Naive thymus-derived CD4-positive, alpha-beta T cell (primary cell): ENCODE measurements around the gene ATG13. TPM values are rescaled to one million over a fixed set of nuclear protein-coding genes. Genes with fewer than 3 reads are reported as not detected.

Experiments
- ATAC-seq: fragments of 150-1000 bp; cut with Tn5 transposase; 2 replicates; pipeline ENCODE4 v1.10.0; 2021; ENCODE audit warnings: mild to moderate bottlenecking, moderate library complexity
- CTCF ChIA-PET: fragments of 350-600 bp; sonication (Branson Sonifier 250); formaldehyde crosslinking; loops from one replicate; lab custom pipeline; 2021; ENCODE audit warnings: antibody characterized with exemption; lab: Charles Lee
- POLR2A ChIA-PET: fragments of 350-600 bp; sonication (Branson Sonifier 250); formaldehyde crosslinking; loops from one replicate; lab custom pipeline; 2021; ENCODE audit warnings: antibody characterized with exemption, inconsistent platforms; lab: Charles Lee
- DNase-seq, 9 donors: peaks; one replicate each; pipeline versions ENCODE4 v3.0.0 to v3.0.0-alpha.2; 2020 to 2022; ENCODE audit warnings: mixed read lengths in 1 of 9
- H3K27ac ChIP-seq: one replicate; pipeline ENCODE4 v1.7.0; 2013; ENCODE audit warnings: mild to moderate bottlenecking, low read depth, low read length, moderate library complexity
- H3K27me3 ChIP-seq, 2 donors: one replicate each; pipeline ENCODE4 v1.7.0; 2013; ENCODE audit warnings: low read length in 2 of 2, mild to moderate bottlenecking in 2 of 2, moderate library complexity in 2 of 2; ENCODE audit not compliant: control insufficient read depth in 2 of 2, insufficient read depth in 2 of 2
- H3K36me3 ChIP-seq, 3 experiments: 1 replicate in 2 of 3; 2 replicates in 1 of 3; pipeline ENCODE4 v1.7.0; 2013; ENCODE audit warnings: low read length in 3 of 3, mild to moderate bottlenecking in 3 of 3, moderate library complexity in 1 of 3; ENCODE audit not compliant: insufficient read depth in 3 of 3, control insufficient read depth in 2 of 3
- H3K4me1 ChIP-seq, 2 donors: one replicate each; pipeline ENCODE4 v1.7.0; 2013; ENCODE audit warnings: low read length in 2 of 2, mild to moderate bottlenecking in 2 of 2, moderate library complexity in 1 of 2; ENCODE audit not compliant: control insufficient read depth in 2 of 2, insufficient read depth in 2 of 2
- H3K4me3 ChIP-seq: 2 replicates; pipeline ENCODE4 v1.7.0; 2013; ENCODE audit warnings: mild to moderate bottlenecking, low read length
- H3K9me3 ChIP-seq, 3 experiments: 1 replicate in 2 of 3; 2 replicates in 1 of 3; pipeline ENCODE4 v1.7.0; 2013; ENCODE audit warnings: low read length in 3 of 3; ENCODE audit not compliant: control insufficient read depth in 2 of 3
- H3K27ac Mint-ChIP-seq, 9 donors: one replicate each; pipeline ENCODE4 v1.8.0; 2020 to 2022; ENCODE audit warnings: mixed read lengths in 9 of 9, mild to moderate bottlenecking in 8 of 9, moderate library complexity in 5 of 9, inconsistent platforms in 2 of 9
- H3K27me3 Mint-ChIP-seq, 5 donors: one replicate each; pipeline ENCODE4 v1.8.0; 2021 to 2022; ENCODE audit warnings: mixed read lengths in 5 of 5, mild to moderate bottlenecking in 1 of 5
- H3K36me3 Mint-ChIP-seq, 5 donors: one replicate each; pipeline ENCODE4 v1.8.0; 2020 to 2022; ENCODE audit warnings: mixed read lengths in 5 of 5, mild to moderate bottlenecking in 3 of 5, inconsistent platforms in 1 of 5
- H3K4me1 Mint-ChIP-seq, 7 donors: one replicate each; pipeline ENCODE4 v1.8.0; 2020 to 2022; ENCODE audit warnings: mixed read lengths in 7 of 7, mild to moderate bottlenecking in 3 of 7, inconsistent platforms in 1 of 7
- H3K4me3 Mint-ChIP-seq, 10 donors: one replicate each; pipeline ENCODE4 v1.8.0; 2020 to 2022; ENCODE audit warnings: mild to moderate bottlenecking in 10 of 10, mixed read lengths in 10 of 10, moderate library complexity in 6 of 10, inconsistent platforms in 2 of 10
- H3K9me3 Mint-ChIP-seq, 11 donors: one replicate each; pipeline ENCODE4 v1.8.0; 2020 to 2022; ENCODE audit warnings: mixed read lengths in 11 of 11, mild to moderate bottlenecking in 4 of 11, inconsistent platforms in 1 of 11, moderate library complexity in 1 of 11
- intact Hi-C, 2 donors: fragments of 100-400 bp; cut with micrococcal nuclease; formaldehyde crosslinking; loops; one replicate each; pipeline ENCODE4 v1.15.1; 2023
- polyA plus RNA-seq, 2 donors: library from polyadenylated mRNA; unstranded; fragments of 300-500 nt; fragmentation: Illumina TruSeq; gene quantifications; one replicate each; pipeline ENCODE4 v1.2.3, GENCODE V29; 2021
- total RNA-seq, 6 experiments: library from RNA in 5 of 6; stranded (reverse) in 5 of 6; gene quantifications; 1 replicate in 5 of 6; 2 replicates in 1 of 6; pipeline ENCODE4 v1.2.3 and lab custom pipeline; 2021 to 2026

Gene ATG13
- total and polyA plus RNA-seq, 7 experiments from 2014 or later, result 70.0 to 114 (median 89.7) TPM

GRCh38 chr11:46594785-46595184 is 22.6 kb upstream of the ATG13 start:
- Histone ChIP-seq H3K4me1 (peaks cover 17 to 19% of the 10 kb centered on the region in 2 donors), H3K9me3 (no peaks in the 10 kb centered on the region), H3K27ac (no peak overlapping the region), H3K4me3 (no peak overlapping the region), H3K36me3 (peaks cover 0 to 8% (median 0%) of the 10 kb centered on the region in 3 experiments), H3K27me3 (no peaks in the 10 kb centered on the region)
- POLR2A ChIA-PET, result interaction anchor here (1.3 to 2.3 kb wide), 6 partner anchors 17 to 230 kb away, joined by 3 to 21 read pairs (median 5); partner anchors contain the start of genes ATG13, HARBI1 and ZNF408
- peaks cover 0 to 9% (median 0%) of the 10 kb centered on the region in 5 donors for H3K36me3 Mint-ChIP-seq
- peaks cover 0 to 2% (median 0%) of the 10 kb centered on the region in 11 donors for H3K9me3 Mint-ChIP-seq
- H3K4me3 Mint-ChIP-seq, result peak overlapping the region in 3 of 10 donors; percentile 97 to 99 (median 97)
- CTCF ChIA-PET, result interaction anchor here (1.6 kb wide), 1 partner anchor 23 kb away, joined by 5 read pairs; the partner anchor contains the start of genes ATG13 and HARBI1
- intact Hi-C loops, result loop anchor here (1.0 to 5.0 kb wide), 7 partner anchors 23 to 676 kb away; partner anchors contain the start of genes ARHGAP1 (in 2 of the 2), ATG13 (in 2 of the 2), HARBI1 (in 2 of the 2) and ARFGAP2 (in 1 of the 2)
- ATAC-seq (no peak), DNase-seq (no peak)
- H3K27me3 Mint-ChIP-seq, result no peaks in the 10 kb centered on the region
- peaks cover 17 to 41% (median 34%) of the 10 kb centered on the region in 7 donors for H3K4me1 Mint-ChIP-seq
- peak overlapping the region in 3 of 9 donors; percentile 93 to 97 (median 96) for H3K27ac Mint-ChIP-seq

GRCh38 chr11:46597155-46597554 is 20.2 kb upstream of the ATG13 start:
- no peak for ATAC-seq
- Histone ChIP-seq H3K27ac (no peak overlapping the region), H3K4me3 (no peak overlapping the region), H3K27me3 (no peaks in the 10 kb centered on the region), H3K4me1 (peaks cover 10 to 11% of the 10 kb centered on the region in 2 donors), H3K36me3 (peaks cover 0 to 8% (median 0%) of the 10 kb centered on the region in 3 experiments), H3K9me3 (no peaks in the 10 kb centered on the region)
- H3K27ac Mint-ChIP-seq, result no peak overlapping the region
- peaks cover 0 to 4% (median 0%) of the 10 kb centered on the region in 5 donors for H3K36me3 Mint-ChIP-seq
- no peak for DNase-seq
- peaks cover 0 to 2% (median 0%) of the 10 kb centered on the region in 11 donors for H3K9me3 Mint-ChIP-seq
- no peak overlapping the region for H3K4me3 Mint-ChIP-seq
- no peaks in the 10 kb centered on the region for H3K27me3 Mint-ChIP-seq
- intact Hi-C loops, result no loop called here
- ChIA-PET POLR2A (no interaction called here), CTCF (no interaction called here)
- H3K4me1 Mint-ChIP-seq, result peaks cover 6 to 22% (median 20%) of the 10 kb centered on the region in 7 donors

GRCh38 chr11:46597609-46598219 is 19.6 kb upstream of the ATG13 start:
- intact Hi-C loops, result no loop called here
- Histone ChIP-seq H3K27ac (no peak overlapping the region), H3K9me3 (no peaks in the 10 kb centered on the region), H3K4me3 (no peak overlapping the region), H3K36me3 (peaks cover 0 to 8% (median 0%) of the 10 kb centered on the region in 3 experiments), H3K27me3 (no peaks in the 10 kb centered on the region), H3K4me1 (peaks cover 5 to 7% of the 10 kb centered on the region in 2 donors)
- H3K27ac Mint-ChIP-seq, result peak overlapping the region in 1 of 9 donors; percentile 44
- POLR2A ChIA-PET, result no interaction called here
- no peak for ATAC-seq
- H3K4me3 Mint-ChIP-seq, result no peak overlapping the region
- no peaks in the 10 kb centered on the region for H3K27me3 Mint-ChIP-seq
- no peak for DNase-seq
- peaks cover 0 to 4% (median 0%) of the 10 kb centered on the region in 5 donors for H3K36me3 Mint-ChIP-seq
- CTCF ChIA-PET, result no interaction called here
- peaks cover 0 to 2% (median 0%) of the 10 kb centered on the region in 11 donors for H3K9me3 Mint-ChIP-seq
- H3K4me1 Mint-ChIP-seq, result peaks cover 6 to 17% (median 16%) of the 10 kb centered on the region in 7 donors

GRCh38 chr11:46599340-46600193 is 17.8 kb upstream of the ATG13 start:
- no peaks in the 10 kb centered on the region for H3K27me3 Mint-ChIP-seq
- peaks cover 0 to 5% (median 0%) of the 10 kb centered on the region in 5 donors for H3K36me3 Mint-ChIP-seq

GRCh38 chr11:46600194-46600960 is 17.0 kb upstream of the ATG13 start:
- no peak overlapping the region for H3K27ac ChIP-seq
- intact Hi-C loops, result no loop called here
- H3K4me3 Mint-ChIP-seq, result no peak overlapping the region
- peaks cover 0 to 5% (median 0%) of the 10 kb centered on the region in 5 donors for H3K36me3 Mint-ChIP-seq
- peaks cover 0 to 10% (median 0%) of the 10 kb centered on the region in 3 experiments for H3K36me3 ChIP-seq
- ChIA-PET POLR2A (interaction anchor here (0.6 kb wide), 1 partner anchor 192 kb away, joined by 3 read pairs; no protein-coding TSS in a partner anchor), CTCF (no interaction called here)
- H3K27ac Mint-ChIP-seq, result no peak overlapping the region
- DNase-seq (no peak), ATAC-seq (no peak)
- no peaks in the 10 kb centered on the region for H3K27me3 ChIP-seq
- no peaks in the 10 kb centered on the region for H3K4me1 ChIP-seq
- H3K4me1 Mint-ChIP-seq, result peaks cover 0 to 5% (median 0%) of the 10 kb centered on the region in 7 donors
- H3K9me3 ChIP-seq, result no peaks in the 10 kb centered on the region
- no peaks in the 10 kb centered on the region for H3K9me3 Mint-ChIP-seq
- H3K27me3 Mint-ChIP-seq, result no peaks in the 10 kb centered on the region
- H3K4me3 ChIP-seq, result no peak overlapping the region

More at GRCh38 chr11:46599340-46600193, 17.8 kb upstream of the ATG13 start:
- ChIA-PET CTCF (no interaction called here), POLR2A (interaction anchor here (0.6 kb wide), 1 partner anchor 193 kb away, joined by 3 read pairs; no protein-coding TSS in a partner anchor)
- intact Hi-C loops, result no loop called here
- H3K27ac Mint-ChIP-seq, result no peak overlapping the region
- H3K9me3 Mint-ChIP-seq, result no peaks in the 10 kb centered on the region
- H3K36me3 ChIP-seq, result peaks cover 0 to 10% (median 0%) of the 10 kb centered on the region in 3 experiments
- H3K4me3 ChIP-seq, result no peak overlapping the region
- H3K4me3 Mint-ChIP-seq, result no peak overlapping the region
- H3K9me3 ChIP-seq, result no peaks in the 10 kb centered on the region
- no peak overlapping the region for H3K27ac ChIP-seq
- H3K27me3 ChIP-seq, result no peaks in the 10 kb centered on the region
- ATAC-seq, result no peak
- no peaks in the 10 kb centered on the region for H3K4me1 ChIP-seq
- H3K4me1 Mint-ChIP-seq, result peaks cover 0 to 5% (median under 1%) of the 10 kb centered on the region in 7 donors
- DNase-seq, result no peak

- H3K36me3 Mint-ChIP-seq, result peaks cover 0 to 5% (median 0%) of the 10 kb centered on the region in 5 donors
- POLR2A ChIA-PET, result no interaction called here
Measured at GRCh38 chr11:46601129-46601528, 16.2 kb upstream of the ATG13 start.

More at GRCh38 chr11:46601129-46601528, 16.2 kb upstream of the ATG13 start:
- peaks cover 0 to 10% (median 0%) of the 10 kb centered on the region in 3 experiments for H3K36me3 ChIP-seq
- peaks cover 0 to 5% (median 0%) of the 10 kb centered on the region in 7 donors for H3K4me1 Mint-ChIP-seq
- H3K9me3 Mint-ChIP-seq, result no peaks in the 10 kb centered on the region
- no peaks in the 10 kb centered on the region for H3K27me3 ChIP-seq
- CTCF ChIA-PET, result no interaction called here
- H3K27ac Mint-ChIP-seq, result peak overlapping the region in 1 of 9 donors; percentile 62
- intact Hi-C loops, result no loop called here
- H3K9me3 ChIP-seq, result no peaks in the 10 kb centered on the region
- no peaks in the 10 kb centered on the region for H3K27me3 Mint-ChIP-seq
- DNase-seq (no peak), ATAC-seq (no peak)
- no peaks in the 10 kb centered on the region for H3K4me1 ChIP-seq
- no peak overlapping the region for H3K27ac ChIP-seq
- no peak overlapping the region for H3K4me3 ChIP-seq
- no peak overlapping the region for H3K4me3 Mint-ChIP-seq
